K562 (cell line): Measurements from ENCODE around the gene DIO3.

ENCODE experiments used
- POLR2A ChIP-seq: fragments of 450-650 bp; conservative IDR thresholded peaks from 2 replicates; pipeline ENCODE4 v1.6.1; 2016
- ZBTB49 ChIP-seq: sonication (generic); formaldehyde crosslinking; IDR thresholded peaks from 2 replicates; pipeline ENCODE4 v1.8.0; 2022; ENCODE audit warnings: missing genetic modification reagents, mild to moderate bottlenecking, borderline replicate concordance
- ZNF407 ChIP-seq: fragments of 450-650 bp; IDR thresholded peaks from 2 replicates; pipeline ENCODE4 v1.6.1; 2016; ENCODE audit warnings: low read depth

GRCh38 chr14:101599234-101599885 lies 38.1 kb downstream of the DIO3 start:
- TF ChIP-seq ZBTB49 (CRISPR knock-in tag) (no peak), ZNF407 (no peak), POLR2A (no peak)
